ENCODE measurements around the gene CABCOCO1. TPM values are rescaled to one million over a fixed set of nuclear protein-coding genes. Genes with fewer than 3 reads are reported as not detected.

Gene CABCOCO1
- total RNA-seq, 1 donor from 2014 or later: 0.30 TPM

GRCh38 chr10:61785473-61786105, 122.9 kb downstream of the CABCOCO1 start:
- Mint-ChIP-seq H3K27ac (ENCODE audit: unreplicated experiment) (no peak overlapping the region), H3K9me3 (no peaks in the 10 kb centered on the region), H3K4me3 (no peak overlapping the region), H3K27me3 (ENCODE audit: low read depth) (no peaks in the 10 kb centered on the region), H3K4me1 (no peaks in the 10 kb centered on the region), H3K36me3 (ENCODE audit: low read depth) (no peaks in the 10 kb centered on the region)
- DNase-seq (ENCODE audit: low read depth, low spot score): no peak
- TF ChIP-seq CTCF (conservative IDR thresholded peaks at IDR 0.05): no peak

DNA sequence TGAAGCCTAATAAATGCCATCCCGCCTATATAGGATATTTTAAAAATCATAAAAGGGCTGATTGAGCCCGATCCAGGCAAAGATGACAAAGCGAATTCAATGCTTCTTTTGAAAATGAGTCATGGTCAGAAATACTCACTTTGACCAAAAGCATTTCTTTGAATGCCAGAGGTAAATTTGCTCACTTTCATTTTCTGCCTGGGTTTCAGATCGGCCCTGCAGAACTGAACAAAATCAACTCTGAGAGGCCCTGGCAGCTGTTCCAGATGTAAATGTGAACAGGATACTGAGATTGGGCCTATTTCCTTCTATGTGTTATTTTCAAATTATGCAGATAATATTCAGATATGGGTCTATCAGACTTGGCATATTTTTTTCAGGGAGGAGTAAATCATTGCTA, 124.0 kb downstream of the CABCOCO1 start:
- no peaks in the 10 kb centered on the region for H3K27me3 Mint-ChIP-seq (ENCODE audit: low read depth)
- no peak overlapping the region for H3K4me3 Mint-ChIP-seq
- H3K27ac Mint-ChIP-seq (ENCODE audit: unreplicated experiment): no peak overlapping the region

GRCh38 chr10:61787170-61787569, 124.4 kb downstream of the CABCOCO1 start:
- no peak for DNase-seq (ENCODE audit: low read depth, low spot score)
- no peaks in the 10 kb centered on the region for H3K4me1 Mint-ChIP-seq
- no peaks in the 10 kb centered on the region for H3K27me3 Mint-ChIP-seq (ENCODE audit: low read depth)
- H3K36me3 Mint-ChIP-seq (ENCODE audit: low read depth): no peaks in the 10 kb centered on the region
- H3K4me3 Mint-ChIP-seq: no peak overlapping the region
- no peak overlapping the region for H3K27ac Mint-ChIP-seq (ENCODE audit: unreplicated experiment)
- H3K9me3 Mint-ChIP-seq: no peaks in the 10 kb centered on the region
- no peak for TF ChIP-seq CTCF (conservative IDR thresholded peaks at IDR 0.05)

More for the DNA sequence above, 124.0 kb downstream of the CABCOCO1 start:
- TF ChIP-seq CTCF (conservative IDR thresholded peaks at IDR 0.05): no peak
- H3K36me3 Mint-ChIP-seq (ENCODE audit: low read depth): no peaks in the 10 kb centered on the region
- H3K9me3 Mint-ChIP-seq: no peaks in the 10 kb centered on the region
- no peaks in the 10 kb centered on the region for H3K4me1 Mint-ChIP-seq
- no peak for DNase-seq (ENCODE audit: low read depth, low spot score)

GRCh38 chr10:61789031-61789430, 126.3 kb downstream of the CABCOCO1 start:
- H3K9me3 Mint-ChIP-seq: no peaks in the 10 kb centered on the region
- no peaks in the 10 kb centered on the region for H3K36me3 Mint-ChIP-seq (ENCODE audit: low read depth)
- H3K4me1 Mint-ChIP-seq: no peaks in the 10 kb centered on the region
- H3K27me3 Mint-ChIP-seq (ENCODE audit: low read depth): no peaks in the 10 kb centered on the region
- no peak for DNase-seq (ENCODE audit: low read depth, low spot score)
- no peak overlapping the region for H3K27ac Mint-ChIP-seq (ENCODE audit: unreplicated experiment)
- no peak overlapping the region for H3K4me3 Mint-ChIP-seq
- no peak for TF ChIP-seq CTCF (conservative IDR thresholded peaks at IDR 0.05)

DNA sequence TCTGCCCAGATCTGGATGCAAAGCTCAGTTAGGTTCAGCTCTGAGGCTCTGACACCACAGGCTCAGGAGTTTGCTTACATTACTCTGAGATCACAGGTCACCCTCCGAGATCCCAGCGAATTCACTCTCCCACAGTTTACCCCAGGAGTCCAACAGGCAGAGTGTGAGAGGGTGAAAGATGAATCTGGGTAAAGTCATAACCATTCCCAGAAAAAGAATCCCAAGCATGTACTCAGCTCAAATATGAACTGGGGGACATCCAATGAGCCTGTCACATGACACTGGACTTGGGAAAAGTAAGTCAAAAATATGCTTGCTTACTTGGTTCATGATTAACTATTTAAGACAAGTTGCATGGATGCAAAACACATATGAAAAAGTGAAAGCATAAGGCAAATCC, 128.5 kb downstream of the CABCOCO1 start:
- DNase-seq (ENCODE audit: low read depth, low spot score): no peak
- no peaks in the 10 kb centered on the region for H3K36me3 Mint-ChIP-seq (ENCODE audit: low read depth)
- no peaks in the 10 kb centered on the region for H3K27me3 Mint-ChIP-seq (ENCODE audit: low read depth)
- TF ChIP-seq CTCF (conservative IDR thresholded peaks at IDR 0.05): no peak
- H3K9me3 Mint-ChIP-seq: no peaks in the 10 kb centered on the region
- H3K4me3 Mint-ChIP-seq: no peak overlapping the region
- H3K4me1 Mint-ChIP-seq: no peaks in the 10 kb centered on the region
- no peak overlapping the region for H3K27ac Mint-ChIP-seq (ENCODE audit: unreplicated experiment)

All from neural crest cell (in vitro differentiated cells).